Loucy (cell line): Measurements from ENCODE around the gene CDKN1A.

ENCODE experiments used
- H2AFZ ChIP-seq: fragments of 200-600 bp; sonication (generic); 2 replicates; pipeline ENCODE4 v1.6.0; 2016; ENCODE audit warnings: antibody characterized with exemption, mild to moderate bottlenecking, low read length, moderate library complexity
- H3F3A ChIP-seq: fragments of 200-600 bp; 2 replicates; pipeline ENCODE4 v1.6.0; 2016; ENCODE audit warnings: antibody characterized with exemption, low read depth, mild to moderate bottlenecking
- H3K27me3 ChIP-seq: fragments of 200-600 bp; sonication (generic); 2 replicates; pipeline ENCODE4 v1.6.1; 2014; ENCODE audit warnings: low read length, mild to moderate bottlenecking; ENCODE audit not compliant: insufficient read depth, poor library complexity, severe bottlenecking
- H3K36me3 ChIP-seq: fragments of 200-600 bp; sonication (generic); 2 replicates; pipeline ENCODE4 v1.6.1; 2016; ENCODE audit warnings: low read length; ENCODE audit not compliant: insufficient read depth
- H3K4me1 ChIP-seq: fragments of 200-600 bp; sonication (generic); 2 replicates; pipeline ENCODE4 v1.5.1; 2014; ENCODE audit warnings: low read length, mild to moderate bottlenecking; ENCODE audit not compliant: insufficient read depth, poor library complexity, severe bottlenecking
- H3K4me2 ChIP-seq: fragments of 200-600 bp; sonication (generic); 2 replicates; pipeline ENCODE4 v1.6.0; 2014; ENCODE audit warnings: antibody characterized with exemption, low read length, low read depth, mild to moderate bottlenecking; ENCODE audit not compliant: poor library complexity, severe bottlenecking
- H3K4me3 ChIP-seq: fragments of 200-600 bp; sonication (generic); 2 replicates; pipeline ENCODE4 v1.5.1; 2014; ENCODE audit warnings: low read length, mild to moderate bottlenecking, mixed read lengths; ENCODE audit not compliant: poor library complexity, severe bottlenecking
- H3K79me2 ChIP-seq: fragments of 200-600 bp; sonication (generic); 2 replicates; pipeline ENCODE4 v1.6.1; 2014; ENCODE audit warnings: low read length; ENCODE audit not compliant: insufficient read depth
- H3K9ac ChIP-seq: fragments of 200-600 bp; sonication (generic); 2 replicates; pipeline ENCODE4 v1.6.0; 2014; ENCODE audit warnings: mild to moderate bottlenecking, low read depth, low read length, moderate library complexity; ENCODE audit not compliant: poor library complexity, severe bottlenecking
- H3K9me2 ChIP-seq: fragments of 200-600 bp; sonication (generic); replicated peaks from 2 replicates; pipeline ENCODE4 v1.6.1; 2016; ENCODE audit warnings: low read depth, low read length, mixed read lengths
- H3K9me3 ChIP-seq: fragments of 200-600 bp; sonication (generic); 2 replicates; pipeline ENCODE4 v1.6.1; 2014; ENCODE audit warnings: mild to moderate bottlenecking, antibody characterized with exemption, low read length, low read depth; ENCODE audit not compliant: insufficient read depth
- H4K20me1 ChIP-seq: fragments of 200-600 bp; sonication (generic); 2 replicates; pipeline ENCODE4 v1.6.0; 2014; ENCODE audit warnings: antibody characterized with exemption, low read length, mild to moderate bottlenecking; ENCODE audit not compliant: insufficient read depth, poor library complexity, severe bottlenecking
- CTCF ChIP-seq: fragments of 200-600 bp; sonication (generic); conservative IDR thresholded peaks from 2 replicates; pipeline ENCODE4 v1.5.1; 2014; ENCODE audit warnings: mild to moderate bottlenecking, antibody characterized with exemption, low read length
- EZH2phosphoT487 ChIP-seq: fragments of 200-600 bp; IDR thresholded peaks from 2 replicates; pipeline ENCODE4 v1.6.1; 2018; ENCODE audit warnings: antibody characterized with exemption, mild to moderate bottlenecking, moderate library complexity, borderline replicate concordance

CDKN1A gene

GRCh38 chr6:36676141-36677058 is 2.1 kb upstream of the CDKN1A start:
- H3K9ac ChIP-seq, result peak overlapping the region; percentile 59
- H3K27me3 ChIP-seq, result no peaks in the 10 kb centered on the region
- no peaks in the 10 kb centered on the region; the same call in 1 of the 2 replicates for H3K79me2 ChIP-seq
- peaks cover 35% of the 10 kb centered on the region for H3K4me1 ChIP-seq
- H3K9me3 ChIP-seq, result no peaks in the 10 kb centered on the region
- no peaks in the 10 kb centered on the region for H3K9me2 ChIP-seq
- H3K4me2 ChIP-seq, result no peak overlapping the region
- no peaks in the 10 kb centered on the region for H3K36me3 ChIP-seq
- no peaks in the 10 kb centered on the region for H4K20me1 ChIP-seq
- H2AFZ ChIP-seq, result no peak overlapping the region
- H3K4me3 ChIP-seq, result no peak overlapping the region
- peaks cover 6% of the 10 kb centered on the region; the same call in 1 of the 2 replicates for H3F3A ChIP-seq
- TF ChIP-seq EZH2phosphoT487 (no peak), CTCF (no peak)

GRCh38 chr6:36677059-36677749 is 1.3 kb upstream of the CDKN1A start:
- TF ChIP-seq CTCF, result no peak
- no peak for TF ChIP-seq EZH2phosphoT487
- H3K79me2 ChIP-seq, result peaks cover 5% of the 10 kb centered on the region; the same call in 1 of the 2 replicates
- H3K9me3 ChIP-seq, result no peaks in the 10 kb centered on the region
- peak overlapping the region; percentile 59 for H3K9ac ChIP-seq
- H2AFZ ChIP-seq, result no peak overlapping the region
- no peaks in the 10 kb centered on the region for H3K27me3 ChIP-seq
- H4K20me1 ChIP-seq, result no peaks in the 10 kb centered on the region
- H3K4me2 ChIP-seq, result no peak overlapping the region
- no peaks in the 10 kb centered on the region for H3K9me2 ChIP-seq
- no peak overlapping the region for H3K4me3 ChIP-seq
- peaks cover 6% of the 10 kb centered on the region; the same call in 1 of the 2 replicates for H3F3A ChIP-seq
- peaks cover 40% of the 10 kb centered on the region for H3K4me1 ChIP-seq
- no peaks in the 10 kb centered on the region for H3K36me3 ChIP-seq

- peaks cover 6% of the 10 kb centered on the region; the same call in 1 of the 2 replicates for H3F3A ChIP-seq
- H3K36me3 ChIP-seq, result no peaks in the 10 kb centered on the region
- peak overlapping the region; percentile 83 for H3K4me3 ChIP-seq
- H2AFZ ChIP-seq, result no peak overlapping the region
- H3K4me2 ChIP-seq, result peak overlapping the region; percentile 94
- H3K9me3 ChIP-seq, result no peaks in the 10 kb centered on the region
- no peak for TF ChIP-seq EZH2phosphoT487
- TF ChIP-seq CTCF, result peak; percentile 35; the same call in 1 of the 2 replicates
- no peaks in the 10 kb centered on the region for H3K27me3 ChIP-seq
- H3K4me1 ChIP-seq, result peaks cover 47% of the 10 kb centered on the region
- H4K20me1 ChIP-seq, result no peaks in the 10 kb centered on the region
- H3K9me2 ChIP-seq, result no peaks in the 10 kb centered on the region
- peaks cover 10% of the 10 kb centered on the region for H3K79me2 ChIP-seq
- H3K9ac ChIP-seq, result peak overlapping the region; percentile 59
Measured at GRCh38 chr6:36677753-36678487, 594 bp upstream of the CDKN1A start.
